GM18870 (cell line): ENCODE results near the gene NUDT21.

Source experiments
- ATAC-seq: cut with Tn5 transposase; IDR thresholded peaks from one replicate; pipeline ENCODE4 v1.9.1; 2021; ENCODE audit warnings: moderate library complexity; ENCODE audit not compliant: unreplicated experiment

NUDT21 gene

DNA sequence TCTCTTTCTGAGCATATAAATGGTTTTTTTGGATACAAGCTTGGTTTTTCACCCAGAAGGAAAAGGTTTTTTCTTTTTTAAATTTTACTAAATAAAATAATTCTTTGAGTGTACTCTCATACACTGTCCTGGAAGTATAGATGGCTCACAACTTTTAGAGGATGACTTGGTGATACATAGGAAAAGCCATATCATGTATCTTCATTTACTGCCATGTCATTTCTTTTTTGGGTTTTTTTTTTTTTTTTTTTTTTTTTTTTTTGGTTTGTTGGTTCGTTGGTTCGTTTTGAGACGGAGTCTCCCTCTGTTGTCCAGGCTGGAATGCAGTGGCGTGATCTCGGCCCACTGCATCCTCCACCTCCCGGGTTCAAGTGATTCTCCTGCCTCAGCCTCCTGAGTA is 12.0 kb upstream of the NUDT21 start:
- ATAC-seq = no peak

DNA sequence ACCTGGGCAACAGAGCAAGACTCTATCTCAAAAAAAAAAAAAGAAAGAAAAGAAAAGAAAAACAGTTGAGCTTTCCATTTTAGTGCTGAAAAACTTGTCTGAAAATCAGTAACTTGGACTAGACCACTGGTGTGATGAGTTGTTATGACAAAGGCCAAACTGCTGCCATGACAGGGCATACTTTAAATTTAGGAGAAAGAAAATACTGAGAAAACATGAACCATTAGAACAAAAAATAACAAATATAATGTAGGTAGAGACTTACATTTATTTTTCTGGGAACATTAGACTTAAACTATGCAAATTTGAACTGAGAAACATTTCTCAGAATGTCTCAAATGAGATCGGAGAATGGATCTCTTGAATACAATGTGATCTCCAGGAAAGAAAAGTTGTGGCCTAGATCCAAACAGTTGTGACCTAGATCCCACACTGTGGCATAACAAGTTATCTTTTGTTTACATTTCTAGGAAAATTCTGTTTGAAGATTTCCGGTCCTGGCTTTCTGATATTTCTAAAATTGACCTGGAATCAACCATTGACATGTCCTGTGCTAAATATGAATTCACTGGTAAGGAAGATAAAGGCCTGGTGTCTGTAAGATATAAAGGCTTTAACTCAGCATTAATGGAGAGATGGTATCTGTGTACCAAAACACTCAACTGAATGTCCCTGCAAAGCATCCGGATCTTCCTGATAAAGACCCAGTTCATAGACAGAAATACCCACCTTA is 11.1 kb upstream of the NUDT21 start:
- no peak for ATAC-seq

DNA sequence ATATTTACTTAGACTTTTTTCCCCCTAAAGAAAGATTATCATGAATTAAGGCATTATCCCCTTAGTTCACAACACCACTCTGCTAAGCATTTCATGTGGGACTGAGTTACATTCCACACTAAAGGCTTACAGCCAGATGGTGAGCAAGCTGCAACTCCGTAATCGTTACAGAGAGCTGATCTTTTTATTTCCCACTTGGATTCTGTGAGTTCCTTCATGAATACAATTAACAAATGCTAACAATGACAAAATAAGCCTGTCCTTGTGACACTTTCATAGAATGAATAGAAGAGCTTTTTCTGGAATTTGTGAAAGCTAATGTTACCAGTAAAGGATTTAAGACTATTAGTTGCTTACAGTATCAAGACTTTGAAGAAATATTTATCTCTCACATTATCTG is 9.0 kb upstream of the NUDT21 start:
- no peak for ATAC-seq

DNA sequence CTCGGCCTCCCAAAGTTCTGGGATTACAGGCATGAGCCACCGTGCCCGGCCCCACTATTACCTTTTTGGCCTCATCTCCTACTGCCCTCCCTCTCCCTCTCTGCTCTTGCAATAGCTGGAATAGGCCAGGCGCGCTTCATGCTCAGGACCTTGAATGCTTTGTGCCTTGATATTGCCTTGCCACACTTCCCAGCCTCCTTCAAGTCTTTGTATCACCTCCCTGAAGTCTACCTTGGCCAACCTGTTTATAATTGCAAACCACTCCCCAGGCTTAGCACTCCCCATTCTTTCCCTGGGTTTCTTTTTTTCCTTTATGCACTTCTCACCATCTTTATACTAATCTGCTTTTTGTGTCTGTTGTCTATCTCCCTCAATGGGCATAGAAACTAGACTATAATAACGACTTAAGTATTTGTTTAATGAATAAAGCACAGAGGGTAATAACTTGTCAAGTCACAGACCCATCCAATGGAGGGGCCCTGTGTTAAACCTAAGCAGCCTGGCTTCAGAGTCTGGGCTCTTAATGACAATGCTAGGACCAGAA is 6.9 kb upstream of the NUDT21 start:
- no peak for ATAC-seq

DNA sequence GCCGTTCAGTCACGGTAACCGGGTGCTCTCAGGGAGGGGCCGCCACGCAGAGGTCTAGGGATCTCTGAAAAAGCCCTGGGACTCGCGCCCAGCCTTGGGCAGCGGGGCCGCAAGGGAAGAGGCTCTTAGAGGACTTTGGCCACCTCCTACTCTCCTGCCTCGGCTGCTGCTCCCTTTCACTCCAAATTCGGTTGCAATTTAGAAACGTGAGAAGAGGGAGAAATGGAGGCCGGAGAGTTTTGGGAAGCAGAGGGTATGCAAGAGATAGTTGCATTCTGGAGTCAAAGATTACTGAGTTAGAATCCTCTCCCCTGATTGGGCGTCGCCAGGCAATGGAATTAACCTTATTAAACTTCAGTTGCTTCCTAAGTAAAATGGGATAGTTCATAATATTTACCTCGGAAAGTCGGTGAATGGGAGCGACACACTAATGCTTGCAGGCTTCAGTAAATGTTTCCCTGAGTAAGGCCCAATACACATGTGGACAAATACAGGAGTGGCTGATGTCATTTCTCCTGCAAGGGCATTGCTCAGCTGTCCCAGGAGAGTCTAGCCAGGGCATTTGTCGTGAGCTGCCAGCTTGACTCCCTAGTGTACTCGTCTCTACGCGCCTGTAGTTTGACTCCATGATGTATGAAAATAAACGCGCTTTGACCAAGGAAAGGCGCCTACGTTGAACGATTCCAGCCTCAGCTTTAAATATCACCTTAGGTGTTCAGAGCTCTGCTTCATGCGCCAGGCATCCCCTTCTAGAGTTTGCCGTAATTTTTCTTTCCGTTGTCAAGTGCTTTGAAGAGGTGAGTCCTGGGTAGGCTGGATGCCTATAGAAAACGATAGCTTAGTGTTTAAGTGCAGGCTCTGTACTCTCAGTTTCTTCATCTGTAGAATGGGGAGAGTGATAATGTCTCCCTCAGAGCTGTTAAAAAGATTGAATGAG is 889 bp upstream of the NUDT21 start:
- peak; percentile 32 for ATAC-seq

DNA sequence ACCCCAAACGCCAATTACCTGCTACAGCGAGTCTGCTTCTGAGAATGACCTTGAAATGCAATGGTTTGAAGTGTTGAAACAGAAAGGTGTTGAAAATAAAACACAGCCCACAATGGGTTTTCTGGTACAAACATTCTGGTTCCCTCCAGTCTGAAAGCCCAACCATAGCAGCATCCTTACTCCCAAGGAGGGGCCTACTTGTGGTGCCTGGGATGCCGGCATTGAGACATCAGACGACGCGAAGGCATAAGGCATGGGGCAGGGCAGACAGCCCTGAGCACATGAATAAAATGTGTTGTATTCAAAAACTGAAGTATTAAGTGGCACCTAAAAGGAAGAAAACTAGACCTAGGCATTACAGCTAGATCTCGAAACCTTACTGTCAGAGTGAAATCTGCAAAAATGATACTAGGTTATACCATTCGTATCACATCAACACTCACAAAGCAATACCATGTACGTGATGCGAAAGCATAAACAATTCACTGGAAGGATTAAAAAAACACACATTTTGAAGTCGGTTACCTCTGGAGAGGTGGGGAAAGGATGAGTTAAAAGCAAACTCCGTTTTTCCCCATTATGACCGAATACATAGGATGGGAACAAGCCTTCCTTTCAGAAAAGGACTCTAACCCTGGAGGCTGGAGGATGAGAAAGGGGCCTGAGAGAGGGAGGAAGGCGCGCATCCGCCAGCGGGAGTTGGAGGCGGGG is 702 bp downstream of the NUDT21 start:
- peak; percentile 8 for ATAC-seq

DNA sequence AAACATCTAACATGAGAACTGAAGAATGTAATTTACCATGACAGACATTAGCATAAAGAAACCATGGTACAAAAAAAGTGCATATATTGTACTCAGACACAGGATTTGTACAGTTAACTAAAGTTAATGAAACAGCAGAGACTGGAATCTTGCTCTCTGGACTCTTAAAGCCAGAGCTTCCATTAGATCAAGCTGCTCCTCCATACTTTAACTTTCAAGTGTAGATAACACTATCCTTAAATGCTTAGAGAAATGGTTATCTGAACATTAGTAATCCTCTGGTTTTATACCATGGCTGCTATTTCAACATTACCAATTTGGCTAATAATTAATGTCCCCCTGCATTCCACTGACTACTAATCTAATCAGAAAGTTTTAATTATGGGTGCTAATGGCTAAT is 3.1 kb downstream of the NUDT21 start:
- ATAC-seq = no peak

DNA sequence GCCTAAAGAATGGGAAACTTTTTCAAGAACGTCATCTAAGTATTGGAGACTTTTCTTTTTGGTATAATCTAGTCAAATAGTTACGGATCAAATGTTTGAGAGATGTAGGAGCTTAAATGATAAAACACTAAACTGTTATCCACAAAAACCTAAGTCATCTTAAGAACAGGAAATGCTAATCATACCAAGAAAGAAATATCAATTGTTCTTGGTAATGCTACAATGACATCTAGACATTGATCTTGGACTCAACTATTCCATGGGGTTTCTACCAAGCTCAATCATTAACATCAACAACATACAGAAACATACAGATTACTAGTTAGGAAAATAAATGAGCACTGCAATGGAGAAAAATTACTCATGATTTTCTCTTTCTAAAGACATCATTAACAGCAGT is 3.8 kb downstream of the NUDT21 start:
- no peak for ATAC-seq

DNA sequence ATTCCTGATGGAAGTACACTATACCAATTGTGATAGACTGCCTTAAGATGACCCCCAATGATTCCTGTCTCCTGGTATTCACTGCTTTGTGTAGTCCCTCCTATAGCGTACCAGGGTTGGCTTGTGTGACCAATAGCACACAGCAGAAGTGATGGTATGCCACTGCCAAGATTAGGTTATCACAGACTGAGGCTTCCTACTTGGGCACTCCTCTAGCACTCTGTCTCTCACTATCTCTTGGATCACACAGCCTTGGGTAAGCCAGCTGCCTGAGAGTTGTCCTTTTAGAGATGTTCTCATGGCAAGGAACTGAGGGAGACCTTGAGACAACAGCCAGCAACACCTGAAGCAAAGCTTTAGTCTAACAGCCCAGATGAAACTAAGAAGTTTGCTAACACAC is 13.1 kb downstream of the NUDT21 start:
- no peak for ATAC-seq

DNA sequence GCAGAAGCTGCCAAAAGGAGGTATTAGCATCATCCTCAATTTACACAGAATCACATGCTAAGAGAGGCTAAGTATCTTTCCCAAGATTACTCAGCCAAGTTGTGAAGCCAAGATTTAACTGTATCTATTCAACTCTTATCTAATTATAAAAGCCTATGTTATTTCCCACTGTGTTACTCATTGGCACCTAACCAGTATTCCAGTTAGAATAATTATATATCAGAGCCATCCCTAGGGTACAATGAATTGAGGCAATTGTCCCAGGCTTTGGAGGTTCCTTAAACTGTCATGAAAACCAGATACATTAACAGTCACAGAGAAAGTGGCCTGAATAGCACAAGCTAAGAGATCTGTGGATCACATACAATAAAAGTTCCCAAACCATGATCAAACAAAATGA is 14.9 kb downstream of the NUDT21 start:
- no peak for ATAC-seq

DNA sequence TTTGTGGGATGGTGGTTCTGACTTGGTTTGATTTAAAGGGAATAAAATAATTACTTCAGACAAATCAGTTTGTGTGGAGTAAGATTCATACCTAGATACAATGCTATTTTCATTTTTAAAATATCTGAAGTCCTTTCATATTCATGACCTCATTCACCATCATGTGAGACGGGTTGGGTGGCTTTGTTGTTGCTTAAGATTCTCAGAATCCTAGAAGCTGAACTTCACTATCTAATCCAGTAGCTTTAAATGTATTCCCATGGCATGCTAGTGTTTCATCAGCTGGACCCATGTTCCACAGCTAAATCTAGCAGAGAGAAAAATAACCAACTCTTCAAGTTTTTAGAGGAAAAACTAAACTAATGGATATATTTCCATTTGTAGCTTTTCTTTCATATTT is 23.0 kb downstream of the NUDT21 start:
- no peak for ATAC-seq

DNA sequence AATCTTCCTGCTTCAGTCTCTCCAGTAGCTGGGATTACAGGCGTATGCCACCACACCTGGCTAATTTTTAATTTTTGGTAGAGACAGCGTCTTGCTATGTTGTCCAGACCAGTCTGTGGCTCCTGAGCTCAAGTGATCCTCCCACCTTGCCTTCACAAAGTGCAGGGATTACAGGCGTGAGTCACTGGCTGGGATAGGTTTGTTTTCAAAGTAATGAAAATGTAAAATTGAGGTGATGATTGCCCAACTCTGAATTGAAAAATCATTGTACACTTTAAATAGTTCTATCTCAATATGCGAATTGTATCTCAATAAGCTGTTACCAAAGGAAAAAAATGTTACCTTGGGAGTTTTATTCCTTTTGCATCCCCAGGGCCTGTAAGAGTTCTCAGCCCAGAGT is 24.5 kb downstream of the NUDT21 start:
- ATAC-seq = no peak

DNA sequence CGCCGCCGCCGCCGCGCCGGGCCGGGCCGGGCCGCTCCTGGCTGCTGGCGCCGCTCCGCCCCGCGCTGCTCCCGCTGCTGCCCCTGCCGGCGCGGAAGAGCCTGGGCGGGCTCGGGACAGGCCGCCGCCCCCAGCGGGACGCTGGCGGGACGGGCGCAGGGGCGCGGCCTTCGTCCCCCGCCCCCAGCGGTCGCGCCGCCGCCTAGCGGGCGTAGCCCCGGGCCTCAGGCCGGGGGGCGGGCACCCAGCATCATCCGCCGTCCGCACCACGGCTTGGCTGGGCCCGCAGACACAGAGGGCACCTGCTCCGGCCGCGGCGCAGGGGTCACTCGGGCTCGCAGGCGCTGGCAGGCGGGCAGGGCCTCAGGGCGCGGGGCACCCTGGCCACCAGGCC is 25.7 kb downstream of the NUDT21 start, which contains the start of gene AMFR:
TSS of gene AMFR (minus strand) at position 107 of the 394 bp plus-strand sequence. CDS start 218 bp downstream, outside the sequence.
- ATAC-seq = no peak

DNA sequence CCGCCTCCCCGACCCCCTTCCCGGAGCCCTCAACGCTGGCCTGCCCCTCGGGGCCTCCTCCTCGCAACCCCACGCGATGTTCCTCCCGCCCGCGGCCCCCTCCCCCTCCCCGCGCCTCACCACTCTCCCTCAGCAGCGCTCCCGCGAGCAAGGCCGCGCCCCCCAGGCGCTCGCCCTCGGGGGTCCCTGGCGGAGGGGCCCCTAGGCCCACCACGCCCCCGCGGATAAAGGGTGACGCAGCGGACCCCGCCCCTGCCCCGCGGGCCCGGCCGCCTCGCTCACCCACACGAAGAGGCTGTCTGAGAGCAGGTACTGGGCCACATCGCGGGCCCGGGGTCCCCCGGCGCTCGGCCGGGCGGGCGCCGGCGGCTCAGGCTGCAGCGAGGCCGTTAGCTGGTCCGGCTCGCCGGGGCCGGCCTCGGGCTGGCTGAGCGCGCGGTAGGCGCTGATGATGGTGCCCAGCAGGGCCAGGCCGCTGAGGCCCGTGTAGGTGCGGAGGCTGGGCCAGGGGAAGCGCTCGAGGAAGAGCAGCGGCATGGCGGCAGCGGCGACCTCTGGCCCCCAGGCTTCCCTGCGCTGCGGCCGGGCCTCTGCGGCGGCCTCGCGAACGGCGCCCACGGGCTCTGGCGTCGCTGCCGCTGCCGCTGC is 26.2 kb downstream of the NUDT21 start:
- ATAC-seq = no peak

DNA sequence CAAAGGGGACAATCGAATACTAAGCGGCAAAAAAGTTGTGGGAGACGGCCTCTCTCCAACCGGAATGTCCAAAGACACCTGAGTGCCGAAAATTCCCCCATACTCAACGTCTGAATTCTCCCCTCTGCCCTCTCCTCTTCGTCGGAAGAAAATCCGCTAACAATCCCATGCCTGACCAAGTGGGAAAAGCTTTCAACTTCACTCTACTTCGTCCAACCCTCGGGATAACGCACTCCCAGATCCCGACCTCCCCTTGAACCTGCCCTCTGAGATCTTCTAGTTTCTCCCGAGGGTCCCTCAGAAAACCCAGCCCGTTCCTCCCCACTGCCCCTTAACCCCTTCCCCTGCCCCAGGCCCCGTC is 26.7 kb downstream of the NUDT21 start:
- no peak for ATAC-seq

DNA sequence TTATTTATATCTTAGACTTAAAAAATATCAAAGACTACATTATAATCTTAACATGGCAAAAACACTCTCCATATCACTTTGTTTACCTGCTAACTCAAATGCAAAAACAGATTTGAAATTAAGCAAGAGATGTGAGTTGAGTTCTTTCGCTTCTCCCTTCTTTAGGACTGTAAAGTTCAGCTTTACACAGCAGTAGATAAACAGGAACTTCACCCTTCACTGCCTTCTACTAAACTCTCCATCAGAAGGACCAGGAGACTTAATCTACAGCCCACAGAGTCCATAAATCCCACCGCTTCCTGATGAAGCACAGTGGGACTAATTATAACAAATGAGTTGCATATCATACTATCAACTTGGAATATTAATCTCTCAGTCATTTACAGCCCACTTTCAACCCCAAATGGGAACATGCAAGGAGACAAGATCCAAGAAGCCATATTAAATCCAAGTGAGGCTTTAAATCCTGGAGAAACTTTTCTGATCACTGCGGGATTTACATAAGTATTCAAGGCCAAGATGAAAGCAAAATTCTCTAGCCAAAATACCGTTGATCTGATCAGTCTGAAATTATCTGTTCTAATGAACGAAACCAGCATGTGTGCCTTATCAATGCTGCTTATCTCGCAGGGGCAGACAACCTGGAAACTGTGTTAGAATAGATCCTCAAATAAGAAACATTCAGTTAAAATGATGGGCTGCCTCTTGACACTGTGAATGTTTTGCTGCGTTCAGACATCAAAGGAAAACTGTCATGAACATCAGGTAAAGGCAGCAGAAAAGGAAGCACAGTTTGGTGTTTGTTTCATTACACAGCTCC is 27.3 kb downstream of the NUDT21 start:
- no peak for ATAC-seq

DNA sequence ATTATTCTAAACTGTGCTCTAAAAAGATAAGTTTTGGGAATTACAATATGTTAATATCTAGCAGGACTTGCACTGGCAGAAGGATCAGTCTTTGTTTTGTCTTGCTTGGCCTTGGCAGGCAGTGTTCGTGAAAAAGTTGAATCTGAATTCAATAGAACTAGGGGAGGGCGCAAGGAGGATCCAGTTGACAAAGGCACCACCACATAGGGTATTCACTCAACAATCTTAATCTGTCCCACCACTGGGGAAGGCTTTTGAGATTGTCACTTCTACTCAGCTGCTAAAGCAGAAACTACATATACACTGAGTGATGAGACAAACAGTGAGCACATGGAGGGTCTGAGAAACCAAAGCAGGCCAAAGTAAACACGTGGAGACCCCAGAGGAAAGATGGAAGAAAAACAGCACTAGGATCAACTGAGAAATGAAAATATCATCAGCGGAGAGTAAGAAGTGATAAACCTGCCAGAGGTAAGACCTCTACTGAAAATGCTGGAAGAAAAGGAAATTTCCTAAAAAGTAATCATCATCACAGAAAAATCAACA is 28.2 kb downstream of the NUDT21 start:
- no peak for ATAC-seq

DNA sequence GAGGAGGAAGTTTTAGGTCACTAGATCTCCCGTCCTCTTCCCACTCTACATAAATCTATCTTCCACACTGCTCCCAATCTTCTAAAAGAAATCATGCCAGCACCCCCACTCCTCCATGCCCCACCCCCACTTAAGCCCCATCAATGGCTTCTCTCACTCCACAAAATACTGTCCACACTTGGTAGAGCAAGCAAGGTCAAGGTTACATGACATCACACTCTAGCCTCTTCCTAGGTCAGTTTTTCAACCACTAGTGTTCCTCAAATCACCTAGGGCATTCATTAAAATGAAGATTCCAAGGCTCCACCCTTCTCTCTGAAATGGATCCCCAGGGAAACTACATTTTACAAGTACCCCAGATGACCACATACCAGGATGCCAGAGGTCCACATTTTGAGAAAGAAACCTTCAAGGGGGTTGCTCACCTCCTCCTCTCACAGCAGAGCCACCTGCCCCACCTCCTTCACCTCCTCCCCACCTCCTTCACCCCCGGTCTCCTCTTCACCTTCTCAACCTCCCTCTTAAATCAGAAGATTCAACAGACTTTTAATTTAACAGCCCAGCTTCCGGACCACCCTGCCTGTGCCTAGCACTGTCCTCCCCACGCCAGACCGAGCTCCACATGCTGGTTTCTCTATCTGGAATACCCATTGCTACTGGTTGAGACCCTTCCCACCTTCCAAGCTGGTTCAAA is 29.0 kb downstream of the NUDT21 start:
- ATAC-seq = no peak

DNA sequence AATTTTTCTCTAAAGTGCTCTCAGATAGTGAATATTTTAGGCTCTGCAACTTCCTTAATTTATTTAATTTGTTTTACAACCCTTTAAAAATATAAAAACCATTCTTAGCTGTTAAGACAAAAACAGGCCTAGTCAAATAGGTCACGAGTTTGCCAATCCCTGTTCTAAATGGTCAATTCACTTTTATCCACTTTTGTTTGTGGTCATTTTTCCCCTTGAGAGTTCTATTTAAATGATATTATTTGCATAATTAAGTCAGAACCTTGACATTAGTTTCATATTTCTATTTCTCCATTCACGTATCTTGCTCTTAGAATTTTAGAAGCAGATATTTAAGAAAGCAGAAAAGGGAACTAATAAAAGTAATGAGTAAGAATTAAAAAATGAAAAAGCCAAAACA is 29.8 kb downstream of the NUDT21 start:
- ATAC-seq = no peak
